GM12892 (cell line): ENCODE measurements around the gene LSM10.

Experiments
- POLR2A ChIP-seq: IDR thresholded peaks from 2 replicates; pipeline ENCODE4 v1.6.1; 2011; ENCODE audit warnings: low read depth, low read length, control low read depth
- POLR2AphosphoS5 ChIP-seq: IDR thresholded peaks from 2 replicates; pipeline ENCODE4 v1.6.1; 2011; ENCODE audit warnings: low read depth, low read length, control low read depth
- TAF1 ChIP-seq: IDR thresholded peaks from 2 replicates; pipeline ENCODE4 v1.6.1; 2011; ENCODE audit warnings: low read depth, mild to moderate bottlenecking, control low read depth, low read length, borderline replicate concordance

GRCh38 chr1:36417931-36418330, 20.2 kb upstream of the LSM10 start:
- TF ChIP-seq POLR2A = no peak
- TF ChIP-seq POLR2AphosphoS5 = no peak
- TF ChIP-seq TAF1 = no peak
